NB4 (cell line): Measurements from ENCODE around the gene RAD51B.

Experiments used
- POLR2A ChIP-seq: IDR thresholded peaks from 2 replicates; pipeline ENCODE4 v1.6.1; 2011; ENCODE audit warnings: mild to moderate bottlenecking; ENCODE audit not compliant: insufficient read length; ENCODE audit errors: extremely low read depth
- TF ChIP-seq, protein P1 (sequence below): IDR thresholded peaks from one replicate; pipeline ENCODE4 v1.5.1; 2012; ENCODE audit warnings: low read depth, low read length

DNA sequence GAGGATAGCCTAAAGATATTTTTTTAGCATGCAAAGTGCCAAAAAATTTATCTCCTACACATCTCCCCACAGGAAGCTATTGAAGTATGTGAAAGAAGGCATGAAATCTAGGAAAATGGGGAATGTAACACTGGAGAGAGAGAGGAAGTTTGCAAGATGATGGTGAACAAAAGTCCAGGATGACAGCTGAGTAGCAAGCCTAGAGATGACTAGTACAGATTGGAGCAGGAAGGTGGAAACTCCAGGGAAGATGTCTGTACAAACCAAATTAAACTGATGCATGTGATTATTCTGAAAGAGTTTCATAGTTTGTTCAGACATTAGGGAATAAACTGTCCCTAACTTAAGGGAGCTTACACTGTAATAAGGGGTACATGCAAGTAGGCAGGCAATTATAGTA lies 99.3 kb downstream of the RAD51B start:
- TF ChIP-seq POLR2A: no peak
- TF ChIP-seq, protein P1, sequence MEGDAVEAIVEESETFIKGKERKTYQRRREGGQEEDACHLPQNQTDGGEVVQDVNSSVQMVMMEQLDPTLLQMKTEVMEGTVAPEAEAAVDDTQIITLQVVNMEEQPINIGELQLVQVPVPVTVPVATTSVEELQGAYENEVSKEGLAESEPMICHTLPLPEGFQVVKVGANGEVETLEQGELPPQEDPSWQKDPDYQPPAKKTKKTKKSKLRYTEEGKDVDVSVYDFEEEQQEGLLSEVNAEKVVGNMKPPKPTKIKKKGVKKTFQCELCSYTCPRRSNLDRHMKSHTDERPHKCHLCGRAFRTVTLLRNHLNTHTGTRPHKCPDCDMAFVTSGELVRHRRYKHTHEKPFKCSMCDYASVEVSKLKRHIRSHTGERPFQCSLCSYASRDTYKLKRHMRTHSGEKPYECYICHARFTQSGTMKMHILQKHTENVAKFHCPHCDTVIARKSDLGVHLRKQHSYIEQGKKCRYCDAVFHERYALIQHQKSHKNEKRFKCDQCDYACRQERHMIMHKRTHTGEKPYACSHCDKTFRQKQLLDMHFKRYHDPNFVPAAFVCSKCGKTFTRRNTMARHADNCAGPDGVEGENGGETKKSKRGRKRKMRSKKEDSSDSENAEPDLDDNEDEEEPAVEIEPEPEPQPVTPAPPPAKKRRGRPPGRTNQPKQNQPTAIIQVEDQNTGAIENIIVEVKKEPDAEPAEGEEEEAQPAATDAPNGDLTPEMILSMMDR: no peak
